Activated naive CD4-positive, alpha-beta T cell treated with anti-CD3 and anti-CD28 coated beads, Interleukin-2, amount 50 U/mL, for 72 hours (primary cell): Measurements from ENCODE around the gene PLEKHG4. TPM values are rescaled to one million over a fixed set of nuclear protein-coding genes. Genes with fewer than 3 reads are reported as not detected.

Source experiments
- ATAC-seq, 2 donors: fragments of 150-1000 bp; cut with Tn5 transposase; 2 replicates each; pipeline ENCODE4 v1.10.0; 2021; ENCODE audit warnings: mild to moderate bottlenecking in 2 of 2, moderate library complexity in 2 of 2
- DNase-seq, 2 donors: peaks; one replicate each; pipeline ENCODE4 v3.0.0; 2021 to 2022; ENCODE audit warnings: low spot score in 2 of 2
- H3K27ac Mint-ChIP-seq, 2 donors: one replicate each; pipeline ENCODE4 v1.8.0; 2022; ENCODE audit warnings: mild to moderate bottlenecking in 2 of 2, mixed read lengths in 2 of 2
- H3K36me3 Mint-ChIP-seq, 2 donors: one replicate each; pipeline ENCODE4 v1.8.0; 2022; ENCODE audit warnings: mixed read lengths in 2 of 2
- H3K9me3 Mint-ChIP-seq, 2 donors: one replicate each; pipeline ENCODE4 v1.8.0; 2022; ENCODE audit warnings: mixed read lengths in 2 of 2
- total RNA-seq, 2 donors: library from RNA; stranded (reverse); gene quantifications; one replicate each; pipeline ENCODE4 v1.2.3, GENCODE V29; 2022

PLEKHG4 gene
- total RNA-seq, 2 donors from 2014 or later: 9.5 to 23.2 TPM

- peaks cover 15 to 18% of the 10 kb centered on the region in 2 donors for H3K36me3 Mint-ChIP-seq
- no peaks in the 10 kb centered on the region for H3K9me3 Mint-ChIP-seq
- DNase-seq (no peak), ATAC-seq (no peak)
- H3K27ac Mint-ChIP-seq: peak overlapping the region; percentile 47 to 85
These were observed 38.1 kb upstream of the PLEKHG4 start for GRCh38 chr16:67241008-67241900.

DNA sequence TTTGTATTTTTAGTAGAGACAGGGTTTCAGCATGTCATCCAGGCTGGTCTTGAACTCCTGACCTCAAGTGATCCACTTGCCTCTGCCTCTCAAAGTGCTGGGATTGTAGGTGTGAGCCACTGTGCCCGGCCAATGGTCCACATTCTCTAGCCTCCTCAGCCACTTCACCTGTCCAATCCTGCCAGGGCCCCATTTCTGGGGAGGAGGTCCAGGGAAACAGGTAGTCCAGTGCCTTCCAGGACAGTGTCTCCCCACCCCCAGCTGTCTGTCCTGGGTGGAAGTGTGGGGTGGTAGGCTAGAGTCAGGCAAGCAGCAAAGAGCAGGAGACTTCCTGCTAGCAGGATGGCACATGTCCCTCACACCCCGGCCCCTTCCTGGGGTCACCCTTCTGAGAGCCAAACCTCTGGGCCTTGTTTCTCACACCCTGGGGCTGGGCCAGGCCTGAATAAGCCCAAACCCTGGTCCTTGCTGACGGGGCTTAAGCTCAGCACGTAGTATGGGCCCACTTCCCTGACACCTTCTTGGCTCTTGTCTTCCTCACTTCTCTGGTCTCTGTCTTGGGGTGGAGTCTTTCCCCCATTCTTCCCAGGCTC, 37.1 kb upstream of the PLEKHG4 start:
- H3K27ac Mint-ChIP-seq: peak overlapping the region in 1 of 2 donors; percentile 93
- no peaks in the 10 kb centered on the region for H3K9me3 Mint-ChIP-seq

DNA sequence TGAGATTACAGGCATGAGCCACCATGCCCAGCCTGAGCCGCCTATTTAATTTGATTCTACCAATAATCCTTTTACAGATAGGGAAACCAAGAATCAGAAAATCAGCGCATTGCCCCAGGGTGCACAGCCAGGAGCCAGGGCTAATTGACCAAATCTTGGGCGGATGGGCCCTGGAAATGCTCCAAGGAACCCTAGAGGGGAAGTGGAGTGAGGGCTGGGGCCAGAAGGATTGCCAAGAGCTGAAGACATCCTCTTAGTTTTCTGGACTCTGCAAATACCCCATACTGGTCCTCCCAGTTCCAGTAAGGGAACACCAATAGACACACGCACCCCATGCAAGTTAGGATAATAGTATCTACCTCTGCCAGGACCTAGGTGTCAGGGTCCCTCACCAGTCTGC, 35.9 kb upstream of the PLEKHG4 start:
- DNase-seq (no peak), ATAC-seq (no peak)
- H3K9me3 Mint-ChIP-seq: no peaks in the 10 kb centered on the region
- peaks cover 5 to 7% of the 10 kb centered on the region in 2 donors for H3K36me3 Mint-ChIP-seq
- H3K27ac Mint-ChIP-seq: peak overlapping the region in 1 of 2 donors; percentile 80

More for the DNA sequence above, 37.1 kb upstream of the PLEKHG4 start:
- no peak for DNase-seq
- peaks cover 8% of the 10 kb centered on the region in 2 donors for H3K36me3 Mint-ChIP-seq
- ATAC-seq: no peak

DNA sequence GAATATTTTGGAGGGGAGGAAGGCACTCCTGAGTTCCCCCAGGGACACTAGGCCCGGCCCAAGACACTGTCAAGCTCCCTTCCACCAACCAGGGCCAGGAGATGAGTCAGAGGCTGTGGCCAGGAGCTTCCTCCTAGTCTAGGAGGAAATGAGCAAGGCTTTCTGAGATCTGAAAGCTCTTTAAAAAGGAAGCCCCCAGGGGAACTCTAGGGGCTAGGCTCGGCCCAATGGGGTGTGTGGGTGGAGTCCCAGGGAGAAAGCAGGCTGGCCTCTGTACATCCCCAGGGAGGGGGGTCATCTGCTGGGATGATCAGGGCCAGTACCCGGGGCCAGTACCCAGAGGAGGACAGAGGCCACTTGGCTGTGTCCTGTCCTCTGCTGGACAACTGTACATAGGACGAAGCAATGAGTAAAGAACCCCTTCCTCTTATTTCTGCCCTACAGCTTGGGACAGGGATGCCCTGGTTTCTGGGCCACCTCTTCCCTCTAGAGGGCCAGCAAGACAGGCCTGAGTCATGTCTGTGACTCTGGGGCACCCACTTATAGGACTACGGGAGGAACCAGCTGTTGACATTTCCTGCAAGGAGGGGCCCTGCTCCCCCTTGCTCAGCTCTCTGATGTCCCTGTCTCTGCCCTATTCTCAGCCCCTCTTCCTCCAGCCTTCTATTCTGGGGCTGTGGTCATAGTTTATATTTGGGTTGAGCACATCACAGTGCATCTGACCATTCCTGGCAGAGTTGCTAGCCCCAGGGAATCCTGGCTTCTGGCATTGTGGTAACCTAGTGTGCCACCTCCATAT, 34.7 kb upstream of the PLEKHG4 start:
- ATAC-seq (peak; percentile 72 to 73), DNase-seq (peak; percentile 73 to 91)
- Mint-ChIP-seq H3K9me3 (no peaks in the 10 kb centered on the region), H3K36me3 (peaks cover 5 to 7% of the 10 kb centered on the region in 2 donors), H3K27ac (peak overlapping the region; percentile 80 to 97)

DNA sequence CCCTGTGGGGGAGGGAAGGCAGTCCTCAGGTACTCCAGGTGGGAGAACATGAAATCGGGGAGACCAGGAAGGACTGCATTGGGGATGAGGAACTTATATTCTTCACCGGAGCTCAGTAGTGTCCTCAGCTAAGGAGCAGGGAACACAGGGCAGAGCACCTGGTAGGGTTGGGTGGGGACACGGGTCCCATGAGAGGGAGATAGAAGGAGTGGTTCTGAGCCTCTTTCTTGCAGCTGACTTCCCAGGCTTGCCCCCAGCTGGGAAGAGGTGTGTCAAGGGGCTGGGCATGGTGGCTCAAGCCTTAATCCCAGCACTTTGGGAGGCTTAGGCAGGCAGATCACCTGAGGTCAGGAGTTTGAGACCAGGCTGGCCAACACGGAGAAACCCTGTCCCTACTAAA, 34.1 kb upstream of the PLEKHG4 start:
- peak overlapping the region; percentile 80 to 90 for H3K27ac Mint-ChIP-seq
- no peak for ATAC-seq

GRCh38 chr16:67245674-67246080, 33.7 kb upstream of the PLEKHG4 start:
- peaks cover 5 to 7% of the 10 kb centered on the region in 2 donors for H3K36me3 Mint-ChIP-seq
- no peaks in the 10 kb centered on the region for H3K9me3 Mint-ChIP-seq
- H3K27ac Mint-ChIP-seq: peak overlapping the region; percentile 90 to 91
- ATAC-seq (no peak), DNase-seq (no peak)

More for the DNA sequence above, 34.1 kb upstream of the PLEKHG4 start:
- no peak for DNase-seq
- no peaks in the 10 kb centered on the region for H3K9me3 Mint-ChIP-seq
- H3K36me3 Mint-ChIP-seq: peaks cover 5 to 7% of the 10 kb centered on the region in 2 donors

DNA sequence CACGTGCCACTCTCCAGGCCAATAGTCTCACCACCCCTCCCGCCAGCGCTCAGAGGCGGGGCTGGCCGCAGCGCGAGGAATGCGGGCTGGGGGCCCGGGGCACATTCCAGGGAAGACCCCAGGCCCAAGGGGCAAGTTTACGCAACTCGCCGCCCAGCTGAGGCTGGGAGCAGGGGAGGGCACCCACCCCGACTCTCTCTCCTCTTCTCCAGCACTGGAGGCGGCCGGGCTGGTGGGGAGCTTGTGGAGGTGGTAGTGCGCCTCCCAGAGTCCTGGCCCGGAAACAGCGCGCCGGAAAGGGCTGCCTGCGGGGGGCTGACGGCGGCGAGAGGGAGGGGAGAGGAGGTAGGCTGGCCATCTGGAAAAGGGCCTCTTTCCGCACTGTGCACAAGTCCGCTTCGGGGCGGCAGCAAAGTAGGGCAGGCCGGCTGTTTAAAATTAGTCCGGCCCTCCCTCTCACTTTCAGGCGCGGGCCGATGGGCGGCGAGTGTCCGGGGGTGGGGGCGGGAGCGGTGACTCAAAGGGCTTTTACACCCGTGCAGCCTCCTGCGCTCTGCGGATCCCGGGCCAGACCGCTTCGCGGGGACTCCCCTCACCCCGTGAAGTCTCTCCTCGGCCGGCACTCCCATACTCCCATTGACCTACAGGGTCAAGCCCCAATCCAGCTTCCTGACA, 33.1 kb upstream of the PLEKHG4 start:
- H3K36me3 Mint-ChIP-seq: peaks cover 5 to 7% of the 10 kb centered on the region in 2 donors
- DNase-seq (peak; percentile 67 to 90), ATAC-seq (peak; percentile 21 to 48)
- peak overlapping the region; percentile 22 to 91 for H3K27ac Mint-ChIP-seq
- no peaks in the 10 kb centered on the region for H3K9me3 Mint-ChIP-seq

GRCh38 chr16:67246756-67247191, 32.6 kb upstream of the PLEKHG4 start:
- ATAC-seq (peak; percentile 1 to 13), DNase-seq (peak in 1 of 2 donors; percentile 51)
- no peaks in the 10 kb centered on the region for H3K9me3 Mint-ChIP-seq
- peak overlapping the region; percentile 60 to 91 for H3K27ac Mint-ChIP-seq
- H3K36me3 Mint-ChIP-seq: peaks cover 5 to 7% of the 10 kb centered on the region in 2 donors

DNA sequence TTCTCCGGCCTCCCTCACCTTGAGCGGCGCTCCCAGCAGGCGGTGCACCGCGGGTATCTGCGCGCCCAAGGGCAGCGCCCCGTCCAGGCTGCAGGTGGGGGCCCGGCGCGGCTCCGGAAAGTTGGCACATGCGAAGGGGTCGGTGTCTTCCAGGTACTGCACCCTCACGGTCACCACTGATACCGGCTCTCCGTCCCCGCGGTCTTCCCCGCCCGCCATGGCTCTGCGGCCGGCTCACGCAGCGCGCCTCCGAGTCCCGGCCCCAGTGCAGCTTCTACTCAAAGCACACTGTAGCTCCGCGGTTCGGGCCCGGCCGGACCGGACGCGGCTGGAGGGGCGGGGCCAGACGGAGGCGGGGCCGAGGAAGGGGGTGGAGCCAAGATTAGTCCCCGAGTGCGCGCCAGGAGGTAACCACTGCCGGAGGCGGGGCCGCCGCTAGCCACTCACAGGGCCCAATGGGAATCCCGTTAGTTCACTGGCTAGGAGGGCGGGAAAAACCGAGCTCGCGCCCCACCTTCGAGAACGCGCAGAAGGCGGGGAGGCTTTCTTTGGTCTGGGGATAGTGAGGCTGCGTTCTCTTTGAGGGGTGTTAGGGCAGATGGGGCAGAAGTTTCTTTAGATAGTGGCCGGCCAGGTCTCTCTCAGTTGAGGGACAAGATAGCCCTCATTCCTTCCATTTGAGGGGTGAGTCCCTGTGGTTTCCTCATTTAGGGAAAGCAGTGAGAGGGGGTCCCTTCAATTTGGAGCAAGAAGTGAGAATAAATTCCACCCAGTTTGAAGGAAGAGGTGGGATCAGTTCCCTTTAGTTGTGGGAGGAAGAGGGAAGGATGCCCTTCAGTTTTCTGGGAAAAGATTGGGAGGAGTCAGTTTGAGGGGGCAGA, 31.9 kb upstream of the PLEKHG4 start, which contains the start of gene FHOD1:
FHOD1 (minus strand) TSS at position 290 of the 881 bp plus-strand sequence; CDS start at position 219, 71 bp downstream.
- H3K9me3 Mint-ChIP-seq: no peaks in the 10 kb centered on the region
- peak; percentile 53 to 77 for ATAC-seq
- peak within 1 kb of the TSS; percentile 81 to 91 for H3K27ac Mint-ChIP-seq
- H3K36me3 Mint-ChIP-seq: peaks cover 5 to 7% of the 10 kb centered on the region in 2 donors
- DNase-seq: peak; percentile 98 to 100

- Mint-ChIP-seq H3K36me3 (peaks cover 5 to 7% of the 10 kb centered on the region in 2 donors), H3K27ac (peak overlapping the region; percentile 79 to 91), H3K9me3 (no peaks in the 10 kb centered on the region)
- ATAC-seq (no peak), DNase-seq (no peak)
These were observed 31.3 kb upstream of the PLEKHG4 start for GRCh38 chr16:67248073-67248400.

DNA sequence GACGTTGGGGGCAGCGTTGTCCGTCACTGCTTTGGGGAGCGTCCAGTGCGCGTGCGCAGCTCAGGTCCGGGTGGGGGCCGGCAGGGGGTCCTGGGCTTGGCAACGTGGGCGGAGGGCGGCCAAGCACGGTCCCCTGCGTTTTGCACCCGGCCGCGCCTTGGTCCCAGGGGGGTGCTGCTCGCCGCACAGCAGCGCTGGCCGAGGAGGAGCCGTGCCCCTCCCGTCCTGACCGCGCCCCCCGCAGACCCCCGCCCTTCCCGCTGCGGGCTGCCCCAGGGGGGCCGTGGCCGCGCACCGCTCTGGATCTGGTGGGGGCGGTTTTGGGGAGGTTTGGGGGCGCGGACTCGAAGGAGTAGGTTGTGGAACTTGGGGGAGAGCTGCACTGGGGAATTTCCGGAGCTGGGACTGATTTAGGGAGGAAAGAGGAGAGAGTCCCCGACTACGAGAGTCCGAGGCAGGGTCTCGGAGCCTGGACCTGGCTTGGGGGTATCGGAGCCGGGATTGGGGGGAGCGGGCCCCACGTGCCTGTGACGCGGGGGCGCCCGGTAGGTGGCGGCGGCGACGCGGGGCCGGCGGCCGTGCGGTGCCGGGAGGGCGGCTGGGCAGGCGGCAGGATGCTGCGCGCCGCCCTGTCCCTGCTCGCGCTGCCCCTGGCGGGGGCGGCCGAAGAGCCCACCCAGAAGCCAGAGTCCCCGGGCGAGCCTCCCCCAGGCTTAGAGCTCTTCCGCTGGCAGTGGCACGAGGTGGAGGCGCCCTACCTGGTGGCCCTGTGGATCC, 30.7 kb upstream of the PLEKHG4 start, which contains the start of gene SLC9A5:
SLC9A5 (plus strand) TSS at position 579 of the 777 bp plus-strand sequence; CDS start at position 615, 36 bp downstream.
- Mint-ChIP-seq H3K36me3 (peaks cover 5 to 11% of the 10 kb centered on the region in 2 donors), H3K9me3 (no peaks in the 10 kb centered on the region), H3K27ac (peak within 1 kb of the TSS; percentile 79 to 91)
- DNase-seq (peak in 1 of 2 donors; percentile 54), ATAC-seq (peak in 1 of 2 donors; percentile 5)

DNA sequence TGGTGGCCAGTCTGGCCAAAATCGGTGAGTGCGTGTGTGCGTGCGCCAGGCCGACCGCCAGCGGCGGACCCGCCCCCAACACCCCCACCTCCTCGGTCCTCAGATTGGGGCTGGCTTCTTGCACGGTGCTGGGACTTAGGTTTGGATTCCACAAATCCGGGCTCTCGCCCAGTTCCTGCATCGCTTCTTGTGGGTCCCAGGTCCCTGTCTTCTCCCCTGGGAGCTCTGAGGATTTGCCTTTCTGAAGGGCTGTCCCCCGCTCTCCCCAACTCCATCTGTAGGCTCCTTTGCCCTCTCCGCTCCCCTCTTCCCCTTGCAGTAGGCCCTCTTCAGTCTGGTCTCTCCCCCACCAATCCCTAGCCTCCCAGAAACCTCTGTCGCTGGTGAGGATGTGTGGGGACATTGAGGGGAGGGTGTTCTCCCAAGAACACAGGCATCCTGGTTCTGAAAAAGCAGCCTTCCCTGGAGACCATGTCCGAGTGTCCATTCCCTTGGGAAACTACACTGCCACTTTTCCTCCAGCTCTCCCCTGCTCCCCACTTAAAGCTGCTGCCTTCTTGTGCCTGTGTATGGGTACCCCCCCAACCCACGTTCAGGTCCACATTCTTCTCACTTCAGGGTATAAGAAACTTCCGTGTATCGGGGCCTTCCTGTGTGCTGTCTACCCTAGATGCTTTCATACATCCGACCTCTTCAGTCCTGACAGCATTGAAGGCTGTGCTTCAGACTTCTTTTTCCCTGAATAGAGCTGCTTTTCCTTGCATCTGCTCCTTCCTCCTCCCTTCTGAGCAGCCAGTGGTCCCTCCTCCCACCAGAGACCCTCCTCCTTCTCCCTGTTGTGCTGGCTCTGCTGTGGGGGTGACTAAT, 29.9 kb upstream of the PLEKHG4 start:
- no peaks in the 10 kb centered on the region for H3K9me3 Mint-ChIP-seq
- DNase-seq: no peak
- H3K36me3 Mint-ChIP-seq: peaks cover 5 to 11% of the 10 kb centered on the region in 2 donors
- peak overlapping the region in 1 of 2 donors; percentile 72 for H3K27ac Mint-ChIP-seq
- ATAC-seq: no peak

DNA sequence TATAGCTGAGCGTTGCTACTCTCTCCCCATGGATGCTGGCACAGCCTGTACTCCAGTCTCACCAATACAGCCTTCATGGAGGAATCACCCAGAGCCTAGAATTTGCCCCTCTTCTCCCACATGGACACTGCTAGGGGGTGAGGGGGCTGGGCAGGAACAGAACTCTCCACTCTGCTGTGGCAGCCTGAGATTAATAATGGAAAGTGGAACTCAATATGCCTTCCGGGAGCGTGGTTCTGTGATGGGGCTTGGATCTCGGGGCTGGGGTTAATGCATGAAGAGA, 29.3 kb upstream of the PLEKHG4 start:
- peak overlapping the region in 1 of 2 donors; percentile 72 for H3K27ac Mint-ChIP-seq
- peaks cover 5 to 11% of the 10 kb centered on the region in 2 donors for H3K36me3 Mint-ChIP-seq
- no peaks in the 10 kb centered on the region for H3K9me3 Mint-ChIP-seq
- ATAC-seq (no peak), DNase-seq (no peak)
